HCT116 (cell line): ENCODE results near the gene MYO1F. TPM values are rescaled to one million over a fixed set of nuclear protein-coding genes. Genes with fewer than 3 reads are reported as not detected.

Experiments
- ATAC-seq: fragments of 200-7000 bp; cut with Tn5 transposase; 2 replicates; pipeline ENCODE4 v1.9.1; 2020; ENCODE audit warnings: mild to moderate bottlenecking, moderate library complexity
- BruUV-seq: library from RNA; stranded (reverse); fragments of 400-500 nt; replicated peaks from 2 replicates; lab custom pipeline; 2021; lab: Mats Ljungman, UMichigan
- CTCF ChIA-PET: fragments of 300-600 bp; sonication (Branson Sonifier 250); formaldehyde crosslinking; loops from one replicate; lab custom pipeline; 2021; ENCODE audit warnings: antibody characterized with exemption; lab: Charles Lee
- POLR2A ChIA-PET: fragments of 300-600, 350-600 bp; sonication (Branson Sonifier 250); formaldehyde crosslinking; loops from one replicate; lab custom pipeline; 2021; ENCODE audit warnings: antibody characterized with exemption; lab: Charles Lee
- RAD21 ChIA-PET, 2 experiments: fragments of 300-600 bp; sonication (Branson Sonifier 250); formaldehyde crosslinking; loops; one replicate each; lab custom pipeline; 2023; ENCODE audit warnings: low total read pairs in 2 of 2; ENCODE audit not compliant: uncharacterized antibody in 2 of 2, unreplicated experiment in 2 of 2, low non-redundant PET in 1 of 2; lab: Charles Lee
- DNase-seq: peaks from one replicate; pipeline ENCODE4 v3.0.0-alpha.2; 2010; ENCODE audit warnings: low read depth, low spot score
- H2AFZ ChIP-seq: fragments of 200-600 bp; shearing (Covaris generic), sonication (generic); 2 replicates; pipeline ENCODE4 v1.6.1; 2017; ENCODE audit warnings: low read depth, mixed run types, mixed read lengths, antibody characterized with exemption, low read length; ENCODE audit not compliant: poor library complexity, severe bottlenecking
- H3K27ac ChIP-seq: 2 replicates; pipeline ENCODE4 v1.5.1; 2012; ENCODE audit warnings: low read depth, low read length
- H3K27me3 ChIP-seq: fragments of 200-600 bp; sonication (generic); 2 replicates; pipeline ENCODE4 v1.6.1; 2016; ENCODE audit warnings: mixed run types, low read length, mixed read lengths; ENCODE audit not compliant: insufficient read depth
- H3K36me3 ChIP-seq, 2 experiments: fragments of 200-500 bp in 1 of 2; fragments of 200-600 bp in 1 of 2; sonication (Bioruptor generic) in 1 of 2; sonication (generic) in 1 of 2; 2 replicates each; pipeline versions ENCODE4 v1.5.1 to v1.6.1; 2014 to 2016; ENCODE audit warnings: low read length in 2 of 2, inconsistent platforms in 1 of 2, mixed read lengths in 1 of 2, mixed run types in 1 of 2; ENCODE audit not compliant: insufficient read depth in 2 of 2, control insufficient read depth in 1 of 2
- H3K4me1 ChIP-seq, 2 experiments: fragments of 200-600 bp in 1 of 2; sonication (generic) in 1 of 2; 2 replicates each; pipeline versions ENCODE4 v1.5.1 to v1.6.1; 2012 to 2017; ENCODE audit warnings: low read length in 2 of 2, inconsistent platforms in 1 of 2, mild to moderate bottlenecking in 1 of 2, mixed read lengths in 1 of 2, mixed run types in 1 of 2, moderate library complexity in 1 of 2; ENCODE audit not compliant: insufficient read depth in 2 of 2, control insufficient read depth in 1 of 2
- H3K4me2 ChIP-seq: fragments of 200-600 bp; sonication (generic); 2 replicates; pipeline ENCODE4 v1.6.1; 2017; ENCODE audit warnings: mixed run types, low read length, mixed read lengths
- H3K4me3 ChIP-seq, 2 experiments: fragments of 200-600 bp in 1 of 2; sonication (generic) in 1 of 2; replicated peaks in 1 of 2; 2 replicates each; pipeline ENCODE4 v1.5.1; 2011 to 2016; ENCODE audit warnings: low read length in 2 of 2, control low read depth in 1 of 2, low read depth in 1 of 2, mild to moderate bottlenecking in 1 of 2, mixed read lengths in 1 of 2, mixed run types in 1 of 2
- H3K79me2 ChIP-seq: fragments of 200-600 bp; sonication (generic); 2 replicates; pipeline ENCODE4 v1.6.1; 2017; ENCODE audit warnings: mild to moderate bottlenecking, mixed run types, low read length, moderate library complexity, mixed read lengths; ENCODE audit not compliant: insufficient read depth
- H3K9ac ChIP-seq: fragments of 200-600 bp; sonication (generic); 2 replicates; pipeline ENCODE4 v1.6.1; 2016; ENCODE audit warnings: low read length, mixed read lengths
- H3K9me2 ChIP-seq: fragments of 200-600 bp; sonication (generic), shearing (Covaris generic); 2 replicates; pipeline ENCODE4 v1.6.1; 2017; ENCODE audit warnings: mixed run types, mild to moderate bottlenecking, moderate library complexity; ENCODE audit not compliant: insufficient read depth
- H3K9me3 ChIP-seq, 2 experiments: fragments of 200-500 bp in 1 of 2; fragments of 200-600 bp in 1 of 2; sonication (Bioruptor generic) in 1 of 2; sonication (generic) in 1 of 2; 2 replicates each; pipeline ENCODE4 v1.6.1; 2014 to 2017; ENCODE audit warnings: low read length in 2 of 2, mixed read lengths in 2 of 2, inconsistent platforms in 1 of 2, low read depth in 1 of 2, mild to moderate bottlenecking in 1 of 2, mixed run types in 1 of 2, moderate library complexity in 1 of 2; ENCODE audit not compliant: control insufficient read depth in 1 of 2, insufficient read depth in 1 of 2
- H4K20me1 ChIP-seq: fragments of 200-600 bp; sonication (generic), shearing (Covaris generic); 2 replicates; pipeline ENCODE4 v1.6.1; 2017; ENCODE audit warnings: mixed run types, mild to moderate bottlenecking, moderate library complexity; ENCODE audit not compliant: insufficient read depth
- ATF3 ChIP-seq: IDR thresholded peaks from 2 replicates; pipeline ENCODE4 v1.6.1; 2012
- CBX3 ChIP-seq: IDR thresholded peaks from 2 replicates; pipeline ENCODE4 v1.6.1; 2012; ENCODE audit warnings: low read depth
- CEBPB ChIP-seq: IDR thresholded peaks from 2 replicates; pipeline ENCODE4 v1.6.1; 2012; ENCODE audit warnings: low read depth
- CTCF ChIP-seq, 3 experiments: fragments of 200-600 bp in 1 of 3; sonication (generic) in 1 of 3; IDR thresholded peaks in 2 of 3; conservative IDR thresholded peaks in 1 of 3; 2 replicates each; pipeline ENCODE4 v1.5.1; 2012 to 2017; ENCODE audit warnings: low read depth in 2 of 3, low read length in 2 of 3, antibody characterized with exemption in 1 of 3, borderline replicate concordance in 1 of 3, control low read depth in 1 of 3, mild to moderate bottlenecking in 1 of 3, mixed read lengths in 1 of 3, mixed run types in 1 of 3, moderate library complexity in 1 of 3; ENCODE audit not compliant: insufficient read depth in 1 of 3
- EGR1 ChIP-seq: IDR thresholded peaks from 2 replicates; pipeline ENCODE4 v1.6.1; 2012; ENCODE audit warnings: low read depth
- EZH2 ChIP-seq: fragments of 200-600 bp; sonication (generic); IDR thresholded peaks from 2 replicates; pipeline ENCODE4 v1.6.1; 2017; ENCODE audit warnings: antibody characterized with exemption, mixed run types
- FOSL1 ChIP-seq: IDR thresholded peaks from 2 replicates; pipeline ENCODE4 v1.6.1; 2012; ENCODE audit warnings: low read depth
- JUND ChIP-seq: IDR thresholded peaks from 2 replicates; pipeline ENCODE4 v1.6.1; 2012
- MAX ChIP-seq: IDR thresholded peaks from 2 replicates; pipeline ENCODE4 v1.6.1; 2012
- POLR2A ChIP-seq: IDR thresholded peaks from 2 replicates; pipeline ENCODE4 v1.7.0; 2011; ENCODE audit warnings: borderline replicate concordance; ENCODE audit not compliant: insufficient read depth, insufficient read length; ENCODE audit errors: extremely low read depth
- RAD21 ChIP-seq: IDR thresholded peaks from 2 replicates; pipeline ENCODE4 v1.6.1; 2012; ENCODE audit warnings: low read depth, mild to moderate bottlenecking
- REST ChIP-seq: IDR thresholded peaks from 2 replicates; pipeline ENCODE4 v1.6.1; 2012; ENCODE audit warnings: low read depth
- SIN3A ChIP-seq: IDR thresholded peaks from 2 replicates; pipeline ENCODE4 v1.6.1; 2012; ENCODE audit warnings: low read depth
- SP1 ChIP-seq: IDR thresholded peaks from 2 replicates; pipeline ENCODE4 v1.6.1; 2012; ENCODE audit warnings: low read depth
- SRF ChIP-seq: IDR thresholded peaks from 2 replicates; pipeline ENCODE4 v1.6.1; 2012; ENCODE audit warnings: low read depth
- YY1 ChIP-seq: IDR thresholded peaks from 2 replicates; pipeline ENCODE4 v1.6.1; 2011; ENCODE audit warnings: low read length, low read depth, moderate library complexity, mild to moderate bottlenecking; ENCODE audit not compliant: insufficient replicate concordance; ENCODE audit errors: extremely low read depth
- ZBTB33 ChIP-seq: IDR thresholded peaks from 2 replicates; pipeline ENCODE4 v1.6.1; 2011; ENCODE audit warnings: mild to moderate bottlenecking, low read length, moderate library complexity; ENCODE audit not compliant: insufficient replicate concordance; ENCODE audit errors: extremely low read depth
- ZFX ChIP-seq: fragments of 450-650 bp; IDR thresholded peaks from 2 replicates; pipeline ENCODE4 v1.6.1; 2017
- ZNF274 ChIP-seq: fragments of 200-500 bp; sonication (Bioruptor generic); IDR thresholded peaks from 2 replicates; pipeline ENCODE4 v1.6.1; 2014; ENCODE audit warnings: mild to moderate bottlenecking, low read depth, low read length, inconsistent platforms
- intact Hi-C: fragments of 100-400 bp; cut with micrococcal nuclease; formaldehyde crosslinking; loops from 2 replicates; pipeline ENCODE4 v1.10.0; 2022
- total RNA-seq: library from RNA; stranded (reverse); gene quantifications from one replicate; pipeline ENCODE4 v1.2.1, GENCODE V29; 2021; ENCODE audit not compliant: unreplicated experiment

MYO1F gene
- total RNA-seq, 1 experiment from 2014 or later = 0.39 TPM

GRCh38 chr19:8490395-8490760 is 86.9 kb downstream of the MYO1F start:
- POLR2A ChIA-PET = no interaction called here

More at GRCh38 chr19:8490395-8490760, 86.9 kb downstream of the MYO1F start:
- ChIA-PET RAD21 (no interaction called here), CTCF (no interaction called here)
- Histone ChIP-seq H3K9me2 (no peaks in the 10 kb centered on the region), H3K27ac (no peak overlapping the region), H3K4me1 (no peaks in the 10 kb centered on the region), H3K36me3 (peaks cover 23 to 24% of the 10 kb centered on the region in 2 experiments; a peak in 3 of 4 replicates), H2AFZ (no peak overlapping the region), H3K9ac (no peak overlapping the region), H3K9me3 (no peaks in the 10 kb centered on the region), H3K79me2 (peaks cover 3% of the 10 kb centered on the region), H3K27me3 (no peaks in the 10 kb centered on the region), H3K4me3 (no peak overlapping the region), H4K20me1 (no peaks in the 10 kb centered on the region), H3K4me2 (no peak overlapping the region)
- BruUV-seq = no TSS peak
- peak; percentile 23 for ATAC-seq
- intact Hi-C loops = no loop called here
- TF ChIP-seq CTCF (IDR thresholded peaks at IDR 0.05 in 2 of 3, conservative IDR thresholded peaks at IDR 0.05 in 1 of 3; ENCODE audit: borderline replicate concordance in 1 of 3, insufficient read depth in 1 of 3, low read depth in 2 of 3, low read length in 2 of 3) (no peak), SIN3A (no peak), MAX (no peak), FOSL1 (no peak), EZH2 (no peak), ZBTB33 (no peak), EGR1 (no peak), CBX3 (no peak), ATF3 (no peak), POLR2A (no peak), REST (no peak), SRF (no peak), JUND (no peak), ZFX (no peak), SP1 (no peak), RAD21 (no peak), ZNF274 (no peak), CEBPB (no peak), YY1 (no peak)
- no peak for DNase-seq
